A673 (cell line): ENCODE measurements around the gene FIP1L1. TPM values are rescaled to one million over a fixed set of nuclear protein-coding genes. Genes with fewer than 3 reads are reported as not detected.

ENCODE experiments used
- BruUV-seq: library from RNA; stranded (reverse); fragments of 400-500 nt; replicated peaks from 2 replicates; lab custom pipeline; 2021; lab: Mats Ljungman, UMichigan
- CTCF ChIA-PET: fragments of 300-600 bp; sonication (Branson Sonifier 250); formaldehyde crosslinking; loops from one replicate; lab custom pipeline; 2022; ENCODE audit warnings: antibody characterized with exemption; lab: Charles Lee
- POLR2A ChIA-PET: fragments of 300-600 bp; sonication (Branson Sonifier 250); formaldehyde crosslinking; loops from one replicate; lab custom pipeline; 2022; ENCODE audit warnings: antibody characterized with exemption; ENCODE audit not compliant: low non-redundant PET; lab: Charles Lee
- DNase-seq: peaks from one replicate; pipeline ENCODE4 v3.0.0-alpha.2; 2015; ENCODE audit warnings: low spot score
- H3K27ac ChIP-seq: fragments of 200-600 bp; sonication (generic); 2 replicates; pipeline ENCODE4 v1.5.1; 2016; ENCODE audit warnings: mixed run types, low read depth, mild to moderate bottlenecking, mixed read lengths, antibody characterized with exemption, low read length; ENCODE audit not compliant: poor library complexity, severe bottlenecking
- H3K27me3 ChIP-seq: fragments of 200-600 bp; sonication (generic); replicated peaks from 2 replicates; pipeline ENCODE4 v1.6.1; 2017; ENCODE audit warnings: mixed run types, low read depth, mild to moderate bottlenecking, mixed read lengths, antibody characterized with exemption, low read length; ENCODE audit not compliant: insufficient read depth, poor library complexity
- H3K36me3 ChIP-seq: fragments of 200-600 bp; sonication (generic); 2 replicates; pipeline ENCODE4 v1.6.1; 2016; ENCODE audit warnings: mixed run types, mild to moderate bottlenecking, mixed read lengths, antibody characterized with exemption, low read length; ENCODE audit not compliant: insufficient read depth, poor library complexity, severe bottlenecking
- H3K4me1 ChIP-seq: fragments of 200-600 bp; sonication (generic); 2 replicates; pipeline ENCODE4 v1.6.1; 2017; ENCODE audit warnings: mixed run types, mild to moderate bottlenecking, mixed read lengths, antibody characterized with exemption, low read length; ENCODE audit not compliant: insufficient read depth, poor library complexity, severe bottlenecking
- H3K4me3 ChIP-seq: fragments of 200-600 bp; sonication (generic); 2 replicates; pipeline ENCODE4 v1.5.1; 2016; ENCODE audit warnings: low read depth, mixed run types, mild to moderate bottlenecking, mixed read lengths, low read length; ENCODE audit not compliant: poor library complexity, severe bottlenecking
- H3K9me3 ChIP-seq: fragments of 200-600 bp; sonication (generic); 2 replicates; pipeline ENCODE4 v1.6.1; 2016; ENCODE audit warnings: mixed run types, low read depth, mild to moderate bottlenecking, mixed read lengths, antibody characterized with exemption, low read length; ENCODE audit not compliant: poor library complexity, severe bottlenecking
- EZH2 ChIP-seq: fragments of 200-600 bp; sonication (generic); IDR thresholded peaks from 2 replicates; pipeline ENCODE4 v1.6.1; 2017; ENCODE audit warnings: borderline replicate concordance, low read depth, mild to moderate bottlenecking, mixed read lengths, antibody characterized with exemption, low read length; ENCODE audit not compliant: poor library complexity, severe bottlenecking
- intact Hi-C: fragments of 100-400 bp; cut with micrococcal nuclease; formaldehyde crosslinking; loops from one replicate; pipeline ENCODE4 v1.10.0; 2022; ENCODE audit not compliant: unreplicated experiment
- total RNA-seq: library from RNA; stranded (reverse); gene quantifications from 2 replicates; pipeline ENCODE4 v1.2.3, GENCODE V29; 2021
- TF ChIP-seq, protein P1 (sequence below): fragments of 300-800, 200-600 bp; sonication (generic); conservative IDR thresholded peaks from 2 replicates; pipeline ENCODE4 v1.5.1; 2017; ENCODE audit warnings: low read depth, mild to moderate bottlenecking, antibody characterized with exemption, low read length, moderate library complexity, mixed read lengths

FIP1L1 gene
- total RNA-seq, 1 experiment from 2014 or later = 30.9 TPM

GRCh38 chr4:53498706-53499105 lies 121.3 kb downstream of the FIP1L1 start:
- TF ChIP-seq EZH2 = no peak
- TF ChIP-seq, protein P1, sequence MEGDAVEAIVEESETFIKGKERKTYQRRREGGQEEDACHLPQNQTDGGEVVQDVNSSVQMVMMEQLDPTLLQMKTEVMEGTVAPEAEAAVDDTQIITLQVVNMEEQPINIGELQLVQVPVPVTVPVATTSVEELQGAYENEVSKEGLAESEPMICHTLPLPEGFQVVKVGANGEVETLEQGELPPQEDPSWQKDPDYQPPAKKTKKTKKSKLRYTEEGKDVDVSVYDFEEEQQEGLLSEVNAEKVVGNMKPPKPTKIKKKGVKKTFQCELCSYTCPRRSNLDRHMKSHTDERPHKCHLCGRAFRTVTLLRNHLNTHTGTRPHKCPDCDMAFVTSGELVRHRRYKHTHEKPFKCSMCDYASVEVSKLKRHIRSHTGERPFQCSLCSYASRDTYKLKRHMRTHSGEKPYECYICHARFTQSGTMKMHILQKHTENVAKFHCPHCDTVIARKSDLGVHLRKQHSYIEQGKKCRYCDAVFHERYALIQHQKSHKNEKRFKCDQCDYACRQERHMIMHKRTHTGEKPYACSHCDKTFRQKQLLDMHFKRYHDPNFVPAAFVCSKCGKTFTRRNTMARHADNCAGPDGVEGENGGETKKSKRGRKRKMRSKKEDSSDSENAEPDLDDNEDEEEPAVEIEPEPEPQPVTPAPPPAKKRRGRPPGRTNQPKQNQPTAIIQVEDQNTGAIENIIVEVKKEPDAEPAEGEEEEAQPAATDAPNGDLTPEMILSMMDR = no peak
- Histone ChIP-seq H3K4me3 (no peak overlapping the region), H3K36me3 (no peaks in the 10 kb centered on the region), H3K4me1 (no peaks in the 10 kb centered on the region), H3K9me3 (no peaks in the 10 kb centered on the region), H3K27ac (no peak overlapping the region), H3K27me3 (no peaks in the 10 kb centered on the region)
- intact Hi-C loops = no loop called here
- ChIA-PET CTCF (no interaction called here), POLR2A (no interaction called here)
- no TSS peak for BruUV-seq
- DNase-seq = no peak

GRCh38 chr4:53499791-53500190 lies 122.3 kb downstream of the FIP1L1 start:
- Histone ChIP-seq H3K27me3 (no peaks in the 10 kb centered on the region), H3K9me3 (no peaks in the 10 kb centered on the region), H3K4me3 (no peak overlapping the region), H3K27ac (no peak overlapping the region), H3K36me3 (no peaks in the 10 kb centered on the region), H3K4me1 (no peaks in the 10 kb centered on the region)
- BruUV-seq = no TSS peak
- ChIA-PET CTCF (no interaction called here), POLR2A (no interaction called here)
- intact Hi-C loops = no loop called here
- DNase-seq = no peak
- no peak for TF ChIP-seq EZH2
- TF ChIP-seq, protein P1 = no peak

DNA sequence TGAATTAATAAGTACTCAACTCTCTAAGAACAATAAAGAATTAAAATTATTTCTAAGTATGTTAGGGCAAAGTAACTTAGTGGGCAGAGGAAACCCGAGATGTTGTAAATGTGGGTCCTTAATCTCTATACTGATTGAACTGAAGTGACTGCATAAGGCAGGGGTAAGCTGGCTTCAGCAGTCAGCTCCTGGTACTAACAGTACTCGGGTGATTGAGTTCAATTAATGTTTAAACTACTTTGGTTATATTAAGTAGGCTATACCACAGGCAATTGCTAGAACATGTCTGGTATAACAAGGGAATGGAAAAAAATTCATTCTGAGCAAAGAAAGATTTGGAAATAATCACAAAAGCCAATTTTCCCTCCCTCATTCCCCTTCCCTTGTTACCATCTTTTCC lies 123.1 kb downstream of the FIP1L1 start:
- DNase-seq = no peak
- intact Hi-C loops = no loop called here
- Histone ChIP-seq H3K4me3 (no peak overlapping the region), H3K4me1 (no peaks in the 10 kb centered on the region), H3K36me3 (no peaks in the 10 kb centered on the region), H3K27me3 (no peaks in the 10 kb centered on the region), H3K27ac (no peak overlapping the region), H3K9me3 (no peaks in the 10 kb centered on the region)
- CTCF ChIA-PET = no interaction called here
- POLR2A ChIA-PET = no interaction called here
- no TSS peak for BruUV-seq
- no peak for TF ChIP-seq EZH2
- TF ChIP-seq, protein P1 = no peak
